GM12801 (cell line): Measurements from ENCODE around the gene VIL1.

Experiments used
- CTCF ChIP-seq: IDR thresholded peaks from one replicate; pipeline ENCODE4 v1.5.1; 2011; ENCODE audit warnings: control low read depth; ENCODE audit not compliant: insufficient read length; ENCODE audit errors: extremely low read depth

VIL1 gene

GRCh38 chr2:218395826-218396687, 22.9 kb upstream of the VIL1 start:
- TF ChIP-seq CTCF: no peak

GRCh38 chr2:218396688-218397462, 22.0 kb upstream of the VIL1 start:
- TF ChIP-seq CTCF: no peak

DNA sequence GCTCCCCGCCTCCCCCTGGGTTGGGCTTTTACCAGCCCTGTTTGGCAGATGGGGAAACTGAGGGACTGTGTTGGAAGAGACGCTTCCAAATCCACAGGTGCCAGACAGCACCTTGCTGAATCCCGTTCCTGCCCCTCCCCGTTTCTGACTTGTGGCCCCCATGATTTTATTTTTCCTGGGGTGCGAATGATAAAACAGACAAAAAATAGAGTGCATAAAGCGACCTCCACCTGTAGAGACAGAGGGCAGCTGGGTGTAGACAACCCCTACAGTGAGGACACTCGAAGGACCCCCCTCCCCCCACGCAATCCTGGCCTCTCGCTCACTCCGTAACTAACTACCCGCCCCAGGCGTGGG, 21.5 kb upstream of the VIL1 start:
- TF ChIP-seq CTCF: no peak

DNA sequence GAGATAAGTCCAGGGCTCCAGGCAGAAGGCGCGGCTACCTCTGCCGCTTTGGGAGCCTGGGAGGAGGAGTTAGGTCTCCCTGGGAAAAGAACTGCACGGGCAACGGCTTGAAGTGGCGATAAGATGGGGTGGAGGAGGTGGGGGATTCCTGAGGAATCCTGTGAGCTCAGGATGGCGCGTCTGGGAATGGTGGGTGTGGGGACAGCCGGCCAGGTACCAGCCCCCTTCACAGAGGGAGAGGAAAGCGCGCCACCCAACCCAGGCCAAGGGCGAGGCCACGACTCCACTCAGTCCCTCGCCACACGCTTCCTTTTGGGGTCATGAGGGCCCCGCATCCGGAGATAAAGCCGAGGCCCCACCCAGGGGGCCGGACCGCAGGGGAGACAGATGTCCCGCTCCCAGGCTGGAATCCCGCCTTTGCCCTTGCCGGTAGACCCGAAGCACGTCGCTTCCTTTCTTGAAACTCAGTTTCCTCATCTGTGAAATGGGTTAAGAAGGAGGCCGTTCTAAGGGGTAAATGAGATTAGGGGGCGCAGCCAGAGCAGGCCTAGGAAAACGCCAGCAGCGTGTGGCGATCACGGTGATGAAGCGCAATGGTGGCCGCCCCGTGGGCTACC, 21.0 kb upstream of the VIL1 start:
- TF ChIP-seq CTCF: no peak

DNA sequence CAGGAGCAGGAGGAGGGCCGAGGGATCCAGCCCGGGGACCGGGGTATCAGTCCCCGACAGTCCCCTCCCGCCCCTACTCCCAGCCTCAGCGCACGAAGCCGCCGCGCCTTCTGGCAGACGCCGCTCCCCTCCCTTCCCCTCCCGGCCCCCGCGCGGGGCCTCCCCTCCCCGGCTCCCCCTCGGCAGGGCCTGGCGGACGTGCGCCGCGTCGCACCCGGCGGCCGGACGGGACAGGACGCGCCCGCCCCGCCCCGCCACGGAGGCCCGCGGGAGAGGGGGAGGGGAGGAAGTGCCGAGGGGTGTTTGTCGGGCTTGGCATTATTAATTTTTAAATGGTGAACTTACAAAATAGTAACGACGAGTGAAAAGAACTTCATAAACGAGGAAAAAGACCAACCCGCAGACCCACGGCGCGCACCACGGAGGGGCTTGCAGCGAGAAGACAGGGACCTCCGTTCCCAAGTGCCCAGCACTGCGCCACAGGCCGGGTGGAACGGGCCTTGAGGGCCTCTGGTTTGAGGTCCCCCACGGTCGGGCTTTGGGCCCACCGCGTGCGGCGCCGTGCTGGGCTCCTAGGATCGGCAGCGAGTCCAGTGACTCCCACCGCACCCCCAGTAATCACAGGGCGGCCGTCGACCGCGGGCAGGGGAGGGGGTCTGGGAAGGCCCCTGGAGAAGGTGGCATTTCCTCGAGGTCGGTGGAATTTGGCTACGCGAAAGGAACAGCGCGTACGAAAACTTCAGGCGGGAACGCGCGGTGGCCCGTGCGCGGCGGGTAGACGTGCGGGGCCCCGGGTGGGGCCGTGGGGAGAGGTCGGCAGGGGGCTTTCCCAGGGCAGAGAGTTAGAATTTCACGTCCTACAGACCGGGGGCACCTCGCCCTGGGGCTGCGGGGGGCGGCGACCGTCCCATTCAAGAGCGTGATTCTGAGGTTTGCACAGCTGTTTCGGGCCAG, 20.2 kb upstream of the VIL1 start:
- no peak for TF ChIP-seq CTCF

GRCh38 chr2:218399391-218400166, 19.3 kb upstream of the VIL1 start, which contains the start of gene CTDSP1:
CTDSP1 (plus strand) TSS chr2:218399868; CDS start chr2:218400091, 223 bp downstream.
- no peak for TF ChIP-seq CTCF
